HG03521 (cell line): ENCODE results near the gene CNGA2.

Experiments used
- ATAC-seq: cut with Tn5 transposase; IDR thresholded peaks from one replicate; pipeline ENCODE4 v1.9.1; 2021; ENCODE audit warnings: mild to moderate bottlenecking, moderate library complexity; ENCODE audit not compliant: unreplicated experiment

The CNGA2 gene

DNA sequence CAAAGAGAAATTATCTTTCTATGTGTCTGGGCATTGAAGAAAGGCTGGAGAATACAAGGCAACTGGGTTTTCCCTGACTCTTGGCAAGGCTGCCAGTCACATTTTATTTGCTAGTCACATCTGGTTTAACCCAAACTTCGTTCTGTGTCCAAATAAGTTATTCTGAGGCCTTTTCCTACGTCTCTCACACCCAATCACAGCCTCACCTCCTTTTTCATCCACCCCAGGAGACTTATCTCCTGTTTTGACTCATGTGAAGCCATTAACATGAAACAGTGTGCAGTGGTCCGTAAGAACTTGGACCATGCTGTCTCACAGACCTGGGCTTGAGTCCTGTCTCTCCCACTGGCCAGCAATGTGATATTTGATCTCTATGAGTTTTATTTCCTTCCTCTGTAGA is 59.3 kb downstream of the CNGA2 start:
- no peak for ATAC-seq
